ENCODE data around the gene TXNDC15. TPM values are rescaled to one million over a fixed set of nuclear protein-coding genes. Genes with fewer than 3 reads are reported as not detected.

The TXNDC15 gene
- total and polyA plus RNA-seq, 8 donors = 61.7 to 88.9 (median 75.7) TPM

DNA sequence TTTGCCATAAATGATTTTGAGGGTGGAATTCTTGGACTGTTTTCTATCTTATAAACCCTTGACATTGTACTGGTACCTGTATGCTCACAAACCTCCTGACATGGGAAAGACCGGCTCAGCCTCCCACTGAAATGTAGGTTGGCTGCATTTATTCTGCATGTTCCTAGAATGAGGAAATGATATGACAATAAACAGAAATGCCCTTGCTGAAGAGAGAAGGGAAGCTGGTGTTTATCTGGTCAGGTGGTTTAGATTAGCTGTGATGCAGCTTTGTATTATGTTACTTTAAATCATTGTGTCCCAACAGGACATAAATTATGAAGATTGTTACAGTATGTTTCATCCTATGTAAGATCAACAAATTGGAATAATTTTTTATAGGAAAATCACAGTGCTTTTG lies 70.5 kb downstream of the TXNDC15 start:
- TF ChIP-seq, protein P1, sequence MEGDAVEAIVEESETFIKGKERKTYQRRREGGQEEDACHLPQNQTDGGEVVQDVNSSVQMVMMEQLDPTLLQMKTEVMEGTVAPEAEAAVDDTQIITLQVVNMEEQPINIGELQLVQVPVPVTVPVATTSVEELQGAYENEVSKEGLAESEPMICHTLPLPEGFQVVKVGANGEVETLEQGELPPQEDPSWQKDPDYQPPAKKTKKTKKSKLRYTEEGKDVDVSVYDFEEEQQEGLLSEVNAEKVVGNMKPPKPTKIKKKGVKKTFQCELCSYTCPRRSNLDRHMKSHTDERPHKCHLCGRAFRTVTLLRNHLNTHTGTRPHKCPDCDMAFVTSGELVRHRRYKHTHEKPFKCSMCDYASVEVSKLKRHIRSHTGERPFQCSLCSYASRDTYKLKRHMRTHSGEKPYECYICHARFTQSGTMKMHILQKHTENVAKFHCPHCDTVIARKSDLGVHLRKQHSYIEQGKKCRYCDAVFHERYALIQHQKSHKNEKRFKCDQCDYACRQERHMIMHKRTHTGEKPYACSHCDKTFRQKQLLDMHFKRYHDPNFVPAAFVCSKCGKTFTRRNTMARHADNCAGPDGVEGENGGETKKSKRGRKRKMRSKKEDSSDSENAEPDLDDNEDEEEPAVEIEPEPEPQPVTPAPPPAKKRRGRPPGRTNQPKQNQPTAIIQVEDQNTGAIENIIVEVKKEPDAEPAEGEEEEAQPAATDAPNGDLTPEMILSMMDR (IDR thresholded peaks at IDR 0.05) = no peak
- Histone ChIP-seq H3K4me1 (no peaks in the 10 kb centered on the region), H3K36me3 (peaks cover 0 to 15% of the 10 kb centered on the region in 2 donors), H3K9me3 (no peaks in the 10 kb centered on the region), H3K27me3 (no peaks in the 10 kb centered on the region), H3K27ac (no peak overlapping the region), H3K4me3 (no peak overlapping the region)
- ATAC-seq = no peak
- DNase-seq = no peak
- intact Hi-C loops (cut with DNase I) = no loop called here

DNA sequence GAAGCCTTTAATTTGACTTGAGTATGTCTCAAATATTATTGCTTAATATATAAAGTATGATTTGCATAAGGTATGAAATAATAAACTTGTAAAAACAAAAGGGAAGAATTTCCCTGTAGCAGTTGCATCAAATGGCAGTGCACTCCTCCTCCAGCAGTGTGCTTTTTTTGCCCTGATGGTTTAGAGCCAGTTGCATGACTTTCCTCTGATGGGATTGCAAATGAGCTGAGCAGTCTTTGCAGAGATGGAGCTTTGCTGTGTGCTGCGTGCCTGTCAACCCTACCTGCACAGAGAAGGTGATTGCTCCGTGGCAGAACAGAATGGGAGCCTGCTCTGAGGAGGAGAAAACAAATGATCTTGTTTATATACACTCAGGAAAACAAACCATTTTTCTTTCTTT lies 70.9 kb downstream of the TXNDC15 start:
- ATAC-seq = no peak
- no peaks in the 10 kb centered on the region for H3K27me3 ChIP-seq
- intact Hi-C loops (cut with DNase I) = no loop called here
- TF ChIP-seq, protein P1 (IDR thresholded peaks at IDR 0.05) = no peak
- H3K36me3 ChIP-seq = peaks cover 0 to 11% of the 10 kb centered on the region in 2 donors
- H3K27ac ChIP-seq = no peak overlapping the region
- H3K9me3 ChIP-seq = no peaks in the 10 kb centered on the region
- DNase-seq = no peak
- no peak overlapping the region for H3K4me3 ChIP-seq
- no peaks in the 10 kb centered on the region for H3K4me1 ChIP-seq

DNA sequence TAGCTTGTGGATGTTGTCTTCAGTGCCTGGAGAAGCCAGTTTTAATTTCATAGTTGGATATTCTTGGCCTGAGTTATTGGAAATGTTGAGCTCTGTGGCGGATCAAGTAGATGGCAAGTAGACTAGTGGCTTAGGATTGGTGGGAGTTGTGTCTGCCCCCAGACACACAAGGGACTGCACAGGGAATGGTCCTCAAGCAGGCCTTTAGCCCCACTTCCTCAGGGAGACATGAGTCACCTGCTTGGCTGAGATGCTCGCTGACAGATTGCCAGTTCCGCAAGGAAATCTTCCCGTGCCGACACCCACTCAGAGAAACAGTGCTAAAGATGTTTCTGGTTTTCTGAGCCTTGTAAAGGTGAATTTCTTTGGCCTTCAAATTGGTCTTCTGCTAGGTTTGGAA lies 74.7 kb downstream of the TXNDC15 start:
- Histone ChIP-seq H3K36me3 (no peaks in the 10 kb centered on the region), H3K9me3 (peaks cover 0 to 1% of the 10 kb centered on the region in 2 donors), H3K4me1 (no peaks in the 10 kb centered on the region), H3K4me3 (no peak overlapping the region), H3K27ac (no peak overlapping the region), H3K27me3 (no peaks in the 10 kb centered on the region)
- ATAC-seq (no peak), DNase-seq (no peak)
- TF ChIP-seq, protein P1 (IDR thresholded peaks at IDR 0.05) = no peak
- intact Hi-C loops (cut with DNase I) = no loop called here

DNA sequence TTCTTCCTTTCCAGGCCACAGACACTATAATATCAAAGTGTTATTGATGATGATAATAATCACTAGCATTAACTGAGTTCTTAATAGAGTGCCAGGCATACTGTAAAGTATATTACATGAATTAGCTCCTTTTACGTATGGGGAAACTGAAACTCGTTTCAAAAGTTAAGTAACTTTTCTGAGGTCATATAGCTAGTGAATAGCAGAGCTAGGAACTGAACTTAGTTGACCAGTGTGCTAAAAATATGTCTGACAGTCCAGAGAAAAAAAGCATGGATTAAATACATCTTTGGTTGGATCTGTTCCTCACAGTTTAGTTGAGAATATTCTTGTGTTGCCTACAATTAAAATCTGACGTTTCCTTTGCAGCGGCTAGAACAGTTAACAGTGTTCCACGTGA lies 75.1 kb downstream of the TXNDC15 start:
- no peak overlapping the region for H3K27ac ChIP-seq
- no peak for ATAC-seq
- intact Hi-C loops (cut with DNase I) = no loop called here
- H3K27me3 ChIP-seq = no peaks in the 10 kb centered on the region
- TF ChIP-seq, protein P1 (IDR thresholded peaks at IDR 0.05) = no peak
- DNase-seq = no peak
- peaks cover 0 to 5% of the 10 kb centered on the region in 2 donors for H3K9me3 ChIP-seq
- no peak overlapping the region for H3K4me3 ChIP-seq
- no peaks in the 10 kb centered on the region for H3K4me1 ChIP-seq
- peaks cover 0 to 2% of the 10 kb centered on the region in 2 donors for H3K36me3 ChIP-seq

Small RNAs within 50 kb of the gene (microRNA-seq; reads per million reads assigned to microRNA genes)
- gene MIR4461 = 0 reads per million in 2 donors

Other genes starting within 250 kb of the TXNDC15 start
- gene SAR1B, start 241.5 kb upstream of the TXNDC15 start, total RNA-seq = 10 to 100 TPM; 66.9 to 75.3 TPM
- gene SAR1B, start 241.5 kb upstream of the TXNDC15 start, polyA plus RNA-seq (ENCODE audit: insufficient read length in 6 of 6) = 10 to 100 TPM; 26.3 to 34.1 (median 30.5) TPM
- 10 to 100 TPM; 26.7 to 26.9 TPM for gene SEC24A, start 225.6 kb upstream of the TXNDC15 start, total RNA-seq
- gene SEC24A, start 225.6 kb upstream of the TXNDC15 start, polyA plus RNA-seq (ENCODE audit: insufficient read length in 6 of 6) = 10 to 100 TPM; 17.5 to 23.3 (median 21.5) TPM
- gene CAMLG, start 135.8 kb upstream of the TXNDC15 start, total RNA-seq = 10 to 100 TPM; 23.6 to 31.4 TPM
- gene CAMLG, start 135.8 kb upstream of the TXNDC15 start, polyA plus RNA-seq (ENCODE audit: insufficient read length in 6 of 6) = 10 to 100 TPM; 66.8 to 71.6 (median 69.2) TPM
- gene DDX46, start 115.6 kb upstream of the TXNDC15 start, total RNA-seq = 10 to 100 TPM; 35.4 to 48.0 TPM
- 100 to 1,000 TPM in 1 of 6 donors, 10 to 100 TPM in 5; 81.8 to 105 (median 89.6) TPM for gene DDX46, start 115.6 kb upstream of the TXNDC15 start, polyA plus RNA-seq (ENCODE audit: insufficient read length in 6 of 6)
- gene C5orf24, start 28.4 kb upstream of the TXNDC15 start, total RNA-seq = 10 to 100 TPM; 50.8 to 64.4 TPM
- gene C5orf24, start 28.4 kb upstream of the TXNDC15 start, polyA plus RNA-seq (ENCODE audit: insufficient read length in 6 of 6) = 10 to 100 TPM; 73.3 to 86.3 (median 77.8) TPM
- gene PCBD2, start 30.8 kb downstream of the TXNDC15 start, total RNA-seq = 10 to 100 TPM in 1 of 2 donors, 1 to 10 TPM in 1; 9.8 to 10.7 TPM
- 10 to 100 TPM; 10.6 to 17.7 (median 14.6) TPM for gene PCBD2, start 30.8 kb downstream of the TXNDC15 start, polyA plus RNA-seq (ENCODE audit: insufficient read length in 6 of 6)
- under 1 TPM; 0.42 to 0.85 TPM for gene CATSPER3, start 93.5 kb downstream of the TXNDC15 start, total RNA-seq
- 1 to 10 TPM in 4 of 6 donors, under 1 TPM in 2; 0.81 to 1.6 (median 1.1) TPM for gene CATSPER3, start 93.5 kb downstream of the TXNDC15 start, polyA plus RNA-seq (ENCODE audit: insufficient read length in 6 of 6)
- under 1 TPM; 0.18 to 0.38 TPM for gene PITX1, start 159.9 kb downstream of the TXNDC15 start, total RNA-seq
- gene PITX1, start 159.9 kb downstream of the TXNDC15 start, polyA plus RNA-seq (ENCODE audit: insufficient read length in 6 of 6) = under 1 TPM in 5 of 6 donors, not detected in 1; 0.17 to 0.68 (median 0.32) TPM